Urinary bladder (tissue), 4 donors: ENCODE data around the gene ASAP2. TPM values are rescaled to one million over a fixed set of nuclear protein-coding genes. Genes with fewer than 3 reads are reported as not detected.

Experiments
- DNase-seq: peaks from one replicate; pipeline ENCODE4 v3.0.0-alpha.2; 2015; ENCODE audit errors: extremely low spot score
- H3K27ac ChIP-seq: one replicate; pipeline ENCODE4 v1.5.1; 2013; ENCODE audit warnings: low read depth, mild to moderate bottlenecking, moderate library complexity
- H3K36me3 ChIP-seq: one replicate; pipeline ENCODE4 v1.6.1; 2013; ENCODE audit warnings: mild to moderate bottlenecking, moderate library complexity; ENCODE audit not compliant: insufficient read depth
- H3K4me1 ChIP-seq: one replicate; pipeline ENCODE4 v1.6.1; 2013; ENCODE audit warnings: mild to moderate bottlenecking, moderate library complexity; ENCODE audit not compliant: insufficient read depth
- H3K4me3 ChIP-seq: one replicate; pipeline ENCODE4 v1.5.1; 2013; ENCODE audit warnings: low read depth, low read length
- WGBS: extraction: QIAGEN DNeasy Blood & Tissue Kit; methylation state at CpG from one replicate; pipeline ENCODE4 v1.1.7; 2013; 5-methylcytosine and 5-hydroxymethylcytosine counted together
- polyA plus RNA-seq: library from polyadenylated mRNA; stranded (reverse); fragments of 200-250 nt; gene quantifications from one replicate; pipeline ENCODE4 v1.2.3, GENCODE V29; 2013
- total RNA-seq: library from RNA; depleted of rRNA; stranded (reverse); fragments of >200 nt; gene quantifications from one replicate; pipeline ENCODE4 v1.2.3, GENCODE V29; 2014
- donor health status: healthy with polysubstance abuse.
- donor health status: healthy.

The ASAP2 gene
- total and polyA plus RNA-seq, 2 donors, result 10.2 to 34.8 TPM

GRCh38 chr2:9281145-9281544 is 74.5 kb downstream of the ASAP2 start:
- WGBS, result 79% methylated on average over 7 of the region's 7 CpGs
- Histone ChIP-seq H3K36me3 (no peaks in the 10 kb centered on the region), H3K4me3 (no peak overlapping the region), H3K27ac (no peak overlapping the region), H3K4me1 (no peaks in the 10 kb centered on the region)
- DNase-seq, result no peak

GRCh38 chr2:9282128-9283112 is 75.8 kb downstream of the ASAP2 start:
- Histone ChIP-seq H3K4me1 (peaks cover 2% of the 10 kb centered on the region), H3K36me3 (no peaks in the 10 kb centered on the region), H3K4me3 (no peak overlapping the region), H3K27ac (no peak overlapping the region)
- 91% methylated on average over 13 of the region's 13 CpGs for WGBS
- no peak for DNase-seq

GRCh38 chr2:9284521-9285297 is 78.1 kb downstream of the ASAP2 start:
- Histone ChIP-seq H3K36me3 (no peaks in the 10 kb centered on the region), H3K4me3 (no peak overlapping the region), H3K27ac (no peak overlapping the region), H3K4me1 (peaks cover 2% of the 10 kb centered on the region)
- DNase-seq, result no peak
- 95% methylated on average over 6 of the region's 6 CpGs for WGBS

DNA sequence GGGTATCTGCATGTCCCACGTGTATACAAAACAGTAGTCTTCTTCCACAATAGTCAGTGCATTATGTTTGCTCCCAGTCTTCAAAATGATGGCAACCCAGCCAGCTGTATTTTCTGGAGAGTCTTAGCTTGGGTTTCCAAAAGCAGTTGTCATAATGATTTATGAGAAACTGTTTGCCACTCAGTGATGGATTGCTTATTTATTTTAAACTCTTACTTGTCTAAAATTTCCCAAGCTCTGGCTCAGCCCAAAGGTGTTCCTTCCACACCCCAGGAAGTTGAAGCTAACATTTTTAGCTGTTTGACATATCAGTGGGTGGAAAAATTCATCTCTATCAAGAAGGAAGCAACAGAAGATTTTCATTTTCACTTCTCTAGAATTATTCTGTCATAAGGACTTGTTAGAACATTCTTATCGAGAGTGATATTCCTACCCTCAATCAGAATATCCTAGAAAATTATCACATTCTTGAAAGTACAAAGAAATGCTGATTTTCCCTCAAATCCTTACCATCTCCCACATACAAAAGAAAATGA is 78.8 kb downstream of the ASAP2 start:
- Histone ChIP-seq H3K4me1 (peaks cover 2% of the 10 kb centered on the region), H3K36me3 (no peaks in the 10 kb centered on the region), H3K4me3 (no peak overlapping the region), H3K27ac (no peak overlapping the region)
- 78% methylated on average over 2 of the region's 2 CpGs for WGBS
- no peak for DNase-seq

GRCh38 chr2:9285921-9286320 is 79.3 kb downstream of the ASAP2 start:
- no peaks in the 10 kb centered on the region for H3K36me3 ChIP-seq
- DNase-seq, result no peak
- peaks cover 2% of the 10 kb centered on the region for H3K4me1 ChIP-seq
- H3K4me3 ChIP-seq, result no peak overlapping the region
- no peak overlapping the region for H3K27ac ChIP-seq
- 95% methylated on average over 4 of the region's 4 CpGs for WGBS

DNA sequence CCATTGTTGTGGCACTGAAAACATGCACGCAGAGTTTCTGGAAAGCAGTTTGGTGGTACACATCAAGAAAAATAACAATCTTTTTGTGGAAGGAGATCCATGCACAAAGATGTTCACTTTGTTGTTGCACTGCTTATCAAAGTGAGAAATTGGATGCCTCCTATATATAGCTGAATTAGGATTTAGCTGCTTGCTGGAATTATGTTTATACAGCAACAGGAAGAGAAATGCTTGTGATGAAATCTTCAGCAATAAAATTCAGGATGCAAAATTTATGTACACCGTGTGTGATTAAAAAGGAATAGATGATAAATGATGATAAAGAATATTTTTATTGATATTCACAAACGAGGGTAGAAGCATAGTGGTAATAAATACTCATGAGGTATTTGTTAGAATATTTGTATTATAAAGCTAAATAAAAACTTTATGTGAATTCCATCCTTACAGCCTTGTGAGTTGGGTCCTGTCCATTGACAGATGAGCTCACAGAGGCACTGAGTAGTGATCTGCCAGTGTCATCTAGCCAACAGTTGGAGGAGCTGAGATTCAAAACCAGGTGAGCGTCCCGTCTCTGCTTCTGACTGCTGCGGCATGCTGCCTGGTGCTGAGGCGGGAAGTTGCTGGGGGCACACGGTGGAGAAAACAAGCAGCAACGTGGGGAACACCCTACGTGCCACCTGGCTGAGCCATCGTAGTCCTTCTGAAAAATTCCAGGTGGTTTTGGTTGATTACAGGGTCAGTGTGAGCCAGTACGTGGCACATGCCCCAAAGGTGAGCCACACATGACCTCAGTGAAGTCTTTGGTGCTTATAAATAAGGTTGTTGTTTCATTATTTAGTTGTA is 80.2 kb downstream of the ASAP2 start:
- no peak for DNase-seq
- H3K27ac ChIP-seq, result no peak overlapping the region
- peaks cover 2% of the 10 kb centered on the region for H3K4me1 ChIP-seq
- 83% methylated on average over 12 of the region's 12 CpGs for WGBS
- H3K4me3 ChIP-seq, result no peak overlapping the region
- no peaks in the 10 kb centered on the region for H3K36me3 ChIP-seq

DNA sequence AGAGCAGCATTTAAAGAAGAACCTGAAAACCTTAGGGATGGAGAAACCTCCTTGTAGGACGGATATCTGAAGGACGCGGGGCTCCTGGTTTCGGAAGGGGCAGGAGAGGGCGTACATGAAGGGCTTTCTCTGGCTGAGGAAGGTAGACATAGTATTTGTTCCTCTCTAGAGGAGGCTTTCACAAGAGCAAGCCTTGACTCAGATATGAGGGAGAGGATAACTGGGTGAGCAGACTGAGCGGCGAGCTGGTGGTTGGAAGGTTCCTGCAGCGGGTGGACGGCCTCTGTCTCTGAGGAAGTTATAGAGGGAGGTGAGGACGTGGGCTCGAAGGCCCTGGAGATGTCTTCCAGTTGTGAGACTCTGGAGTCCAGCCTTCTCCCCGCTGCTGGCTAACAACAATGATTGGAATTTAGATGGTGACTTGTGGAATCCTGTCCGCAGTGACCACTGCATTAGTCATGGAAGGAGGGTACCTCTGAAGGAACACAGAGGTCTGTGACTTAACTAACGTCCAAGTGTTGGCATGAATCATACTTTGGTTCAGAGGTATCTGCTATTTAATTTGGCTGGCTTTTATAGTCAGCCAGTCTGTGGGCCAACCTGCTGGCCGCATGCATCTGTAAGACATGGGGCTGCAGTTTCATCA is 80.9 kb downstream of the ASAP2 start:
- Histone ChIP-seq H3K4me3 (no peak overlapping the region), H3K4me1 (peaks cover 2% of the 10 kb centered on the region), H3K27ac (no peak overlapping the region), H3K36me3 (no peaks in the 10 kb centered on the region)
- DNase-seq, result no peak
- WGBS, result 95% methylated on average over 15 of the region's 15 CpGs

DNA sequence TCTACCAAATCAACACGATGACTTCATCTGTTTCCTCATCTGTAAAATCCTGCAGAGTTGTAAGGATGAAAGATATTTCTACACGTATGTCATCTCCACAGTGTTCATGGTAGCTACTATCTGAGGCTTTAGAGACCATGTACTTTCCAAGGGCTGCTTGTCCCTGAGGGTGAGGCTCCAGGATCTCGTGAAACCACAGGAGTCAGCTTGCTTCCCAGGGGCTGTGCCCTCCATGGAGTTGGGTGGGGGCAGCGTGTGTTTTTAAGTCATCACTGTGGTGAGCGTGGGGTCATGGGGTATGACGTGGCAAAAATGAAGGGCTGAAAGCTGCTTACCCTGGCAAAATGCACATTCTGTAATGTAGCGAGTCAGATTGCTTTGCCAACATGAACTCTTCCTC is 81.6 kb downstream of the ASAP2 start:
- no peaks in the 10 kb centered on the region for H3K36me3 ChIP-seq
- H3K27ac ChIP-seq, result no peak overlapping the region
- H3K4me1 ChIP-seq, result peaks cover 2% of the 10 kb centered on the region
- H3K4me3 ChIP-seq, result no peak overlapping the region
- no peak for DNase-seq
- 95% methylated on average over 7 of the region's 7 CpGs for whole genome bisulfite sequencing

GRCh38 chr2:9288681-9289338 is 82.2 kb downstream of the ASAP2 start:
- Histone ChIP-seq H3K4me1 (peaks cover 2% of the 10 kb centered on the region), H3K36me3 (no peaks in the 10 kb centered on the region), H3K27ac (no peak overlapping the region), H3K4me3 (no peak overlapping the region)
- WGBS, result 88% methylated on average over 5 of the region's 5 CpGs
- DNase-seq, result no peak

DNA sequence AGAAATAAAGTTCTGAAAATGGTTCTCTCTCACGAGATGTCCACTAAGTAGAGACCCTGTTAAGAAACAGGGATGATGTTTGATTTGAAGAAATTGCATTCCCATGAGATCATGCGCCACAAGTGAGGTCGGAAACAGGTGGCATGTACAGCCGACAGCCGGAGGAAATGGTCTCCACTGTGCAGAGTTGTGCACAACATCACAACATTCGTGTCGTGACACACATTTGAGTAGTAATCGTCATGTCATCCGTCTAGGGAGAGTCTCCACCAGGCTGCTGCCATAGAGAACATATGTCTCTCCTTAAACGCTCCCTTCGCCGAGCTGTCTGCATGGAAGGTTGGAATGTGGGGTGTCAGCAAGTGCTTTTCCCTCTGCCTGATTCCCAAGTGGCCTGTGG is 84.7 kb downstream of the ASAP2 start:
- no peak for DNase-seq

GRCh38 chr2:9291866-9292265 is 85.3 kb downstream of the ASAP2 start:
- H3K27ac ChIP-seq, result no peak overlapping the region
- H3K36me3 ChIP-seq, result no peaks in the 10 kb centered on the region
- WGBS, result 98% methylated on average over 5 of the region's 5 CpGs
- peaks cover 2% of the 10 kb centered on the region for H3K4me1 ChIP-seq
- no peak for DNase-seq
- H3K4me3 ChIP-seq, result no peak overlapping the region

More for the DNA sequence above, 84.7 kb downstream of the ASAP2 start:
- WGBS, result 88% methylated on average over 12 of the region's 12 CpGs
- Histone ChIP-seq H3K4me1 (peaks cover 2% of the 10 kb centered on the region), H3K36me3 (no peaks in the 10 kb centered on the region), H3K27ac (no peak overlapping the region), H3K4me3 (no peak overlapping the region)

DNA sequence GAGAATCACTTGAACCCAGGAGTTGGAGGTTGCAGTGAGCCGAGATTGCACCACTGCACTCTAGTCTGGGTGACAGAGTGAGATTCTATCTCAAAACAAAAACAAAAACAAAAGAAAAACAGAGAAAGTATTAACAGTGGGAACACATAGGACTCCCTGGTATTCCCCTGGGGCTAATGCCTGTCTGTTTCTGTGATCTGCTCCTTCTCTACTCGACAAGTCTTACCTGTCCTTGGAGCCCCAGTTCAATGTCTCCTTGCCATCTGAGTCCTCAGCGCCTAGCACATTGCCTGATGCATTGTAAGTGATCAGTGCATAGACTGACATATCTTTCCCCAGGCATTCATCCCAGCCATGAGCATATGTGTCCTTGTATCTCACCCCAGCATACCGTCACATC is 85.8 kb downstream of the ASAP2 start:
- Histone ChIP-seq H3K36me3 (no peaks in the 10 kb centered on the region), H3K4me3 (no peak overlapping the region), H3K27ac (no peak overlapping the region), H3K4me1 (no peaks in the 10 kb centered on the region)
- no peak for DNase-seq
- WGBS, result 93% methylated on average over 4 of the region's 4 CpGs
